IMR-90 (cell line): ENCODE results near the gene SOX9. TPM values are rescaled to one million over a fixed set of nuclear protein-coding genes. Genes with fewer than 3 reads are reported as not detected.

Experiments
- ATAC-seq: fragments of 200-7000 bp; cut with Tn5 transposase; 2 replicates; pipeline ENCODE4 v1.9.1; 2020; ENCODE audit warnings: low read depth, mild to moderate bottlenecking, moderate library complexity
- BruUV-seq: library from RNA; stranded (reverse); fragments of 400-500 nt; replicated peaks from 2 replicates; lab custom pipeline; 2021; lab: Mats Ljungman, UMichigan
- CTCF ChIA-PET: fragments of 300-600 bp; formaldehyde crosslinking; extraction: SDS; loops from one replicate; lab custom pipeline; 2021; ENCODE audit warnings: antibody characterized with exemption; lab: Yijun Ruan, JAX
- POLR2A ChIA-PET: fragments of 300-600 bp; sonication (Branson Sonifier 250); formaldehyde crosslinking; loops from one replicate; lab custom pipeline; 2022; ENCODE audit warnings: antibody characterized with exemption; ENCODE audit not compliant: unreplicated experiment; lab: Charles Lee
- DNase-seq: peaks from one replicate; pipeline ENCODE4 v3.0.0; 2013
- H2AFZ ChIP-seq: replicated peaks from 2 replicates; pipeline ENCODE3; 2013; ENCODE audit warnings: low read length, mild to moderate bottlenecking; ENCODE audit not compliant: poor library complexity
- H2AK5ac ChIP-seq: 2 replicates; pipeline ENCODE4 v1.6.1; 2013; ENCODE audit warnings: low read depth, low read length, inconsistent platforms
- H2AK9ac ChIP-seq: replicated peaks from 2 replicates; pipeline ENCODE3; 2013; ENCODE audit warnings: mild to moderate bottlenecking, low read depth, low read length, moderate library complexity; ENCODE audit not compliant: poor library complexity
- H2BK120ac ChIP-seq: 2 replicates; pipeline ENCODE4 v1.6.1; 2013; ENCODE audit warnings: low read depth, low read length, inconsistent platforms
- H2BK15ac ChIP-seq: 3 replicates; pipeline ENCODE4 v1.6.1; 2013; ENCODE audit warnings: low read depth, low read length, inconsistent platforms
- H2BK20ac ChIP-seq: 2 replicates; pipeline ENCODE4 v1.6.1; 2013; ENCODE audit warnings: low read depth, mild to moderate bottlenecking, inconsistent platforms, low read length, moderate library complexity
- H2BK5ac ChIP-seq: 2 replicates; pipeline ENCODE4 v1.6.1; 2013; ENCODE audit warnings: mild to moderate bottlenecking, low read depth, low read length, inconsistent platforms; ENCODE audit not compliant: poor library complexity, severe bottlenecking
- H3K14ac ChIP-seq: replicated peaks from 2 replicates; pipeline ENCODE4 v1.6.1; 2013; ENCODE audit warnings: low read depth, low read length, inconsistent platforms
- H3K18ac ChIP-seq: 2 replicates; pipeline ENCODE4 v1.6.1; 2013; ENCODE audit warnings: low read depth, low read length, control low read depth
- H3K23ac ChIP-seq: 2 replicates; pipeline ENCODE4 v1.6.1; 2013; ENCODE audit warnings: low read depth, low read length, inconsistent platforms
- H3K27ac ChIP-seq: 2 replicates; pipeline ENCODE4 v1.5.1; 2013; ENCODE audit warnings: mild to moderate bottlenecking, control low read depth, low read length; ENCODE audit not compliant: insufficient read depth
- H3K27me3 ChIP-seq: 2 replicates; pipeline ENCODE4 v1.6.1; 2013; ENCODE audit warnings: low read length; ENCODE audit not compliant: control insufficient read depth, insufficient read depth
- H3K36me3 ChIP-seq: 2 replicates; pipeline ENCODE4 v1.6.1; 2013; ENCODE audit warnings: low read length, mixed read lengths; ENCODE audit not compliant: control insufficient read depth, insufficient read depth
- H3K4ac ChIP-seq: 2 replicates; pipeline ENCODE4 v1.6.1; 2013; ENCODE audit warnings: low read depth, low read length, inconsistent platforms
- H3K4me1 ChIP-seq: 2 replicates; pipeline ENCODE4 v1.6.1; 2013; ENCODE audit warnings: low read length, mixed read lengths; ENCODE audit not compliant: control insufficient read depth, insufficient read depth
- H3K4me2 ChIP-seq: 2 replicates; pipeline ENCODE4 v1.6.1; 2013; ENCODE audit warnings: low read depth, mild to moderate bottlenecking, control low read depth, low read length, moderate library complexity
- H3K4me3 ChIP-seq: 2 replicates; pipeline ENCODE4 v1.5.1; 2013; ENCODE audit warnings: low read depth, mild to moderate bottlenecking, control low read depth, low read length, moderate library complexity; ENCODE audit not compliant: insufficient read depth
- H3K56ac ChIP-seq: 2 replicates; pipeline ENCODE4 v1.6.1; 2013; ENCODE audit warnings: low read length, inconsistent platforms; ENCODE audit not compliant: insufficient read depth; ENCODE audit errors: extremely low read depth
- H3K79me1 ChIP-seq, 2 experiments: 2 replicates each; pipeline ENCODE4 v1.6.1; 2013; ENCODE audit warnings: low read length in 2 of 2, inconsistent platforms in 1 of 2, low read depth in 1 of 2
- H3K9ac ChIP-seq: 2 replicates; pipeline ENCODE4 v1.6.1; 2013; ENCODE audit warnings: low read depth, low read length, control low read depth
- H3K9me1 ChIP-seq: 2 replicates; pipeline ENCODE4 v1.6.1; 2013; ENCODE audit warnings: low read length, inconsistent platforms; ENCODE audit not compliant: insufficient read depth
- H3K9me3 ChIP-seq: 2 replicates; pipeline ENCODE4 v1.6.1; 2013; ENCODE audit warnings: low read length; ENCODE audit not compliant: control insufficient read depth, insufficient read depth
- H4K20me1 ChIP-seq: 2 replicates; pipeline ENCODE4 v1.6.1; 2013; ENCODE audit warnings: low read length, inconsistent platforms; ENCODE audit not compliant: insufficient read depth
- H4K5ac ChIP-seq: 2 replicates; pipeline ENCODE4 v1.6.1; 2013; ENCODE audit warnings: mild to moderate bottlenecking, low read depth, low read length, control low read depth
- H4K8ac ChIP-seq, 2 experiments: 2 replicates each; pipeline ENCODE4 v1.6.1; 2013; ENCODE audit warnings: low read depth in 2 of 2, low read length in 2 of 2, control low read depth in 1 of 2, inconsistent platforms in 1 of 2
- H4K91ac ChIP-seq: 2 replicates; pipeline ENCODE4 v1.6.1; 2013; ENCODE audit warnings: low read depth, low read length, inconsistent platforms; ENCODE audit not compliant: insufficient read depth
- BHLHE40 ChIP-seq: fragments of 150-350 bp; IDR thresholded peaks from 2 replicates; pipeline ENCODE4 v1.6.1; 2016; ENCODE audit warnings: mild to moderate bottlenecking, low read depth, low read length
- CEBPB ChIP-seq: IDR thresholded peaks from 2 replicates; pipeline ENCODE4 v1.6.1; 2012; ENCODE audit warnings: low read depth, low read length, improper control_type of control experiment
- CHD1 ChIP-seq: IDR thresholded peaks from 2 replicates; pipeline ENCODE4 v1.6.1; 2012; ENCODE audit warnings: low read depth, low read length, improper control_type of control experiment
- FOS ChIP-seq: fragments of 150-350 bp; IDR thresholded peaks from 2 replicates; pipeline ENCODE4 v1.6.1; 2016; ENCODE audit warnings: low read depth, low read length
- MAFK ChIP-seq: IDR thresholded peaks from 2 replicates; pipeline ENCODE4 v1.6.1; 2012; ENCODE audit warnings: low read depth, low read length, improper control_type of control experiment
- MAZ ChIP-seq: IDR thresholded peaks from 2 replicates; pipeline ENCODE4 v1.6.1; 2012; ENCODE audit warnings: low read depth, mild to moderate bottlenecking, low read length, improper control_type of control experiment, moderate library complexity, borderline replicate concordance
- MXI1 ChIP-seq: IDR thresholded peaks from 2 replicates; pipeline ENCODE4 v1.6.1; 2012; ENCODE audit warnings: low read depth, mild to moderate bottlenecking, low read length, moderate library complexity, borderline replicate concordance
- NFE2L2 ChIP-seq: fragments of 150-350 bp; IDR thresholded peaks from 2 replicates; pipeline ENCODE4 v1.6.1; 2016; ENCODE audit warnings: low read depth, mild to moderate bottlenecking, low read length
- POLR2A ChIP-seq: IDR thresholded peaks from 2 replicates; pipeline ENCODE4 v1.6.1; 2012; ENCODE audit warnings: mild to moderate bottlenecking, low read depth, low read length
- RAD21 ChIP-seq: IDR thresholded peaks from 2 replicates; pipeline ENCODE4 v1.6.1; 2012; ENCODE audit warnings: low read length, improper control_type of control experiment
- RCOR1 ChIP-seq: IDR thresholded peaks from 2 replicates; pipeline ENCODE4 v1.6.1; 2012; ENCODE audit warnings: mild to moderate bottlenecking, low read length, improper control_type of control experiment; ENCODE audit not compliant: insufficient replicate concordance
- RFX5 ChIP-seq: IDR thresholded peaks from 2 replicates; pipeline ENCODE4 v1.8.0; 2012; ENCODE audit warnings: low read depth, mild to moderate bottlenecking, low read length, moderate library complexity
- SMC3 ChIP-seq: fragments of 150-350 bp; IDR thresholded peaks from 2 replicates; pipeline ENCODE4 v1.6.1; 2016; ENCODE audit warnings: low read depth, mild to moderate bottlenecking, antibody characterized with exemption, low read length, moderate library complexity
- dilution Hi-C: fragments of 300-500 bp; cut with HindIII; formaldehyde crosslinking; loops from one replicate; pipeline ENCODE4 v1.14.3; 2018; ENCODE audit warnings: low sequenced_read_pairs; ENCODE audit not compliant: unreplicated experiment
- in situ Hi-C: fragments of 300-500 bp; cut with MboI; formaldehyde crosslinking; loops from 3 replicates; pipeline ENCODE4 v1.14.3; 2019; ENCODE audit warnings: low sequenced_read_pairs, inconsistent platforms, mixed read lengths
- intact Hi-C: fragments of 100-400 bp; cut with micrococcal nuclease; formaldehyde crosslinking; loops from 2 replicates; pipeline ENCODE4 v1.10.0; 2022
- polyA plus RNA-seq, 3 experiments: library from polyadenylated mRNA; depleted of rRNA; stranded (reverse); fragments of >200 nt; gene quantifications; 2 replicates each; pipeline ENCODE4 v1.2.3, GENCODE V29; 2012; ENCODE audit warnings: low replicate concordance in 1 of 3
- total RNA-seq: library from RNA; depleted of rRNA; stranded (reverse); fragments of >200 nt; gene quantifications from 2 replicates; pipeline ENCODE4 v1.2.3, GENCODE V29; 2012
- TF ChIP-seq, protein P1 (sequence below): fragments of 150-350 bp; IDR thresholded peaks from 2 replicates; pipeline ENCODE4 v1.6.1; 2017; ENCODE audit warnings: mild to moderate bottlenecking, antibody characterized with exemption, low read length, low read depth
- TF ChIP-seq, protein P2 (sequence below): conservative IDR thresholded peaks from 2 replicates; pipeline ENCODE4 v1.5.1; 2012; ENCODE audit warnings: mild to moderate bottlenecking, low read depth, low read length, improper control_type of control experiment
- TF ChIP-seq, protein P3 (sequence below): fragments of 150-350 bp; IDR thresholded peaks from 2 replicates; pipeline ENCODE4 v1.6.1; 2016; ENCODE audit warnings: low read depth, mild to moderate bottlenecking, low read length, moderate library complexity, borderline replicate concordance

Gene SOX9
- total and polyA plus RNA-seq, 2 of the 4 experiments (the other 2 are of a cell fraction), result 4.1 to 12.7 TPM

DNA sequence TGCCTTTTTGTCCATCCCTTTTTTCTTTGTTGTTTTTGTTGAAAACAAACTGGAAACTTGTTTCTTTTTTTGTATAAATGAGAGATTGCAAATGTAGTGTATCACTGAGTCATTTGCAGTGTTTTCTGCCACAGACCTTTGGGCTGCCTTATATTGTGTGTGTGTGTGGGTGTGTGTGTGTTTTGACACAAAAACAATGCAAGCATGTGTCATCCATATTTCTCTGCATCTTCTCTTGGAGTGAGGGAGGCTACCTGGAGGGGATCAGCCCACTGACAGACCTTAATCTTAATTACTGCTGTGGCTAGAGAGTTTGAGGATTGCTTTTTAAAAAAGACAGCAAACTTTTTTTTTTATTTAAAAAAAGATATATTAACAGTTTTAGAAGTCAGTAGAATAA lies 4.9 kb downstream of the SOX9 start:
- ChIA-PET POLR2A (interaction anchor here (0.6 kb wide), 1 partner anchor 215 kb away, joined by 10 read pairs; no protein-coding TSS in a partner anchor), CTCF (interaction anchor here (0.6 to 1.5 kb wide), 4 partner anchors 10 to 265 kb away, joined by 3 to 8 read pairs (median 5); no protein-coding TSS in a partner anchor)
- dilution Hi-C loops, result no loop called here
- BruUV-seq, result no TSS peak
- in situ Hi-C loops, result no loop called here
- Histone ChIP-seq H3K18ac (no peak overlapping the region), H4K20me1 (peaks cover 8% of the 10 kb centered on the region), H2BK120ac (no peak overlapping the region), H2BK5ac (peak overlapping the region; percentile 38), H3K4ac (peak overlapping the region; percentile 58; the same call in 1 of the 2 replicates), H3K9me3 (no peaks in the 10 kb centered on the region), H2BK20ac (0 out of 2 replicates have a peak overlapping the region, but pooled peaks have one; percentile 5), H3K4me3 (no peak overlapping the region), H3K23ac (peak overlapping the region; percentile 48; the same call in 1 of the 2 replicates), H3K14ac (0 out of 2 replicates have a peak overlapping the region, but pooled peaks have one; percentile 53), H3K27ac (peak overlapping the region; percentile 42; the same call in 1 of the 2 replicates), H3K27me3 (no peaks in the 10 kb centered on the region), H3K36me3 (peaks cover 19% of the 10 kb centered on the region), H2BK15ac (no peak overlapping the region), H3K56ac (no peak overlapping the region), H4K8ac (peak overlapping the region in 1 of 2 experiments; percentile 37; a peak in 1 of 4 replicates), H4K91ac (no peak overlapping the region), H3K79me1 (peaks cover 3 to 25% of the 10 kb centered on the region in 2 experiments; a peak in 3 of 4 replicates), H3K4me1 (peaks cover 18% of the 10 kb centered on the region), H3K9ac (peak overlapping the region; percentile 24), H2AK9ac (no peak overlapping the region), H4K5ac (no peak overlapping the region), H3K4me2 (0 out of 2 replicates have a peak overlapping the region, but pooled peaks have one; percentile 31), H3K9me1 (peaks cover 5% of the 10 kb centered on the region; the same call in 1 of the 2 replicates), H2AFZ (no peak overlapping the region), H2AK5ac (no peak overlapping the region; the same call in 1 of the 2 replicates)
- TF ChIP-seq, protein P1, sequence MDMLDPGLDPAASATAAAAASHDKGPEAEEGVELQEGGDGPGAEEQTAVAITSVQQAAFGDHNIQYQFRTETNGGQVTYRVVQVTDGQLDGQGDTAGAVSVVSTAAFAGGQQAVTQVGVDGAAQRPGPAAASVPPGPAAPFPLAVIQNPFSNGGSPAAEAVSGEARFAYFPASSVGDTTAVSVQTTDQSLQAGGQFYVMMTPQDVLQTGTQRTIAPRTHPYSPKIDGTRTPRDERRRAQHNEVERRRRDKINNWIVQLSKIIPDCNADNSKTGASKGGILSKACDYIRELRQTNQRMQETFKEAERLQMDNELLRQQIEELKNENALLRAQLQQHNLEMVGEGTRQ, result no peak
- TF ChIP-seq RAD21, result no peak
- TF ChIP-seq FOS, result 0 out of 2 replicates have a peak, but pooled peaks have one; percentile 23
- no peak for TF ChIP-seq MAZ
- TF ChIP-seq RFX5, result no peak
- TF ChIP-seq, protein P2, sequence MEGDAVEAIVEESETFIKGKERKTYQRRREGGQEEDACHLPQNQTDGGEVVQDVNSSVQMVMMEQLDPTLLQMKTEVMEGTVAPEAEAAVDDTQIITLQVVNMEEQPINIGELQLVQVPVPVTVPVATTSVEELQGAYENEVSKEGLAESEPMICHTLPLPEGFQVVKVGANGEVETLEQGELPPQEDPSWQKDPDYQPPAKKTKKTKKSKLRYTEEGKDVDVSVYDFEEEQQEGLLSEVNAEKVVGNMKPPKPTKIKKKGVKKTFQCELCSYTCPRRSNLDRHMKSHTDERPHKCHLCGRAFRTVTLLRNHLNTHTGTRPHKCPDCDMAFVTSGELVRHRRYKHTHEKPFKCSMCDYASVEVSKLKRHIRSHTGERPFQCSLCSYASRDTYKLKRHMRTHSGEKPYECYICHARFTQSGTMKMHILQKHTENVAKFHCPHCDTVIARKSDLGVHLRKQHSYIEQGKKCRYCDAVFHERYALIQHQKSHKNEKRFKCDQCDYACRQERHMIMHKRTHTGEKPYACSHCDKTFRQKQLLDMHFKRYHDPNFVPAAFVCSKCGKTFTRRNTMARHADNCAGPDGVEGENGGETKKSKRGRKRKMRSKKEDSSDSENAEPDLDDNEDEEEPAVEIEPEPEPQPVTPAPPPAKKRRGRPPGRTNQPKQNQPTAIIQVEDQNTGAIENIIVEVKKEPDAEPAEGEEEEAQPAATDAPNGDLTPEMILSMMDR, result no peak
- peak; percentile 33; the same call in 1 of the 2 replicates for TF ChIP-seq CEBPB
- peak; percentile 58 for TF ChIP-seq POLR2A
- no peak for TF ChIP-seq MAFK
- TF ChIP-seq NFE2L2, result no peak
- no peak for TF ChIP-seq RCOR1
- TF ChIP-seq, protein P3, sequence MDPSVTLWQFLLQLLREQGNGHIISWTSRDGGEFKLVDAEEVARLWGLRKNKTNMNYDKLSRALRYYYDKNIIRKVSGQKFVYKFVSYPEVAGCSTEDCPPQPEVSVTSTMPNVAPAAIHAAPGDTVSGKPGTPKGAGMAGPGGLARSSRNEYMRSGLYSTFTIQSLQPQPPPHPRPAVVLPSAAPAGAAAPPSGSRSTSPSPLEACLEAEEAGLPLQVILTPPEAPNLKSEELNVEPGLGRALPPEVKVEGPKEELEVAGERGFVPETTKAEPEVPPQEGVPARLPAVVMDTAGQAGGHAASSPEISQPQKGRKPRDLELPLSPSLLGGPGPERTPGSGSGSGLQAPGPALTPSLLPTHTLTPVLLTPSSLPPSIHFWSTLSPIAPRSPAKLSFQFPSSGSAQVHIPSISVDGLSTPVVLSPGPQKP, result no peak
- no peak for TF ChIP-seq BHLHE40
- no peak for TF ChIP-seq SMC3
- TF ChIP-seq MXI1, result no peak
- no peak for TF ChIP-seq CHD1
- intact Hi-C loops, result no loop called here
- DNase-seq, result peak; percentile 62
- no peak for ATAC-seq
